HepG2 (cell line): Measurements from ENCODE around the gene TMEM184B. TPM values are rescaled to one million over a fixed set of nuclear protein-coding genes. Genes with fewer than 3 reads are reported as not detected.
A peak's percentile ranks its signal among the peaks of the same experiment; 100 is the strongest.

Experiments
- ATAC-seq: fragments of 200-7000 bp; cut with Tn5 transposase; 3 replicates; pipeline ENCODE4 v1.9.1; 2020; ENCODE audit warnings: mild to moderate bottlenecking, moderate library complexity
- BruUV-seq: library from RNA; stranded (reverse); fragments of 400-500 nt; replicated peaks from 2 replicates; lab custom pipeline; 2021; lab: Mats Ljungman, UMichigan
- CTCF ChIA-PET: fragments of 300-600 bp; formaldehyde crosslinking; extraction: SDS; loops from one replicate; lab custom pipeline; 2021; ENCODE audit warnings: low total read pairs, inconsistent platforms, low intra/inter-chr PET ratio; lab: Yijun Ruan, JAX
- POLR2A ChIA-PET: fragments of 350-600 bp; sonication (Branson Sonifier 250); formaldehyde crosslinking; loops from one replicate; lab custom pipeline; 2020; ENCODE audit warnings: antibody characterized with exemption, inconsistent platforms; lab: Yijun Ruan, JAX
- DNase-seq: peaks from one replicate; pipeline ENCODE4 v3.0.0-alpha.2; 2015; ENCODE audit warnings: low spot score
- FAIRE-seq: peaks from 3 replicates; lab custom pipeline; 2011; peaks lifted over from hg19 to GRCh38; lab: Jason Lieb, UNC
- H2AFZ ChIP-seq: one replicate; pipeline ENCODE4 v1.6.1; 2011; ENCODE audit warnings: low read length, inconsistent platforms
- H3K27ac ChIP-seq: fragments of 300-600 bp; 3 replicates; pipeline ENCODE4 v1.8.0; 2011; ENCODE audit warnings: mixed run types, mild to moderate bottlenecking, mixed read lengths, low read length, inconsistent platforms; ENCODE audit not compliant: insufficient read depth; ENCODE audit errors: extremely low read length
- H3K27me3 ChIP-seq, 2 experiments: fragments of 200-600 bp in 1 of 2; 2 replicates in 1 of 2; 3 replicates in 1 of 2; pipeline versions ENCODE4 v1.6.0 to v1.8.0; 2011; ENCODE audit warnings: low read length in 2 of 2, mild to moderate bottlenecking in 2 of 2, moderate library complexity in 2 of 2, inconsistent platforms in 1 of 2; ENCODE audit not compliant: insufficient read depth in 2 of 2, control insufficient read depth in 1 of 2
- H3K36me3 ChIP-seq, 2 experiments: fragments of 200-600 bp in 1 of 2; replicated peaks in 1 of 2; 2 replicates in 1 of 2; 3 replicates in 1 of 2; pipeline versions ENCODE4 v1.5.1 to v1.8.0; 2011; ENCODE audit warnings: low read length in 2 of 2, inconsistent platforms in 1 of 2; ENCODE audit not compliant: insufficient read depth in 2 of 2, control insufficient read depth in 1 of 2
- H3K4me1 ChIP-seq: 2 replicates; pipeline ENCODE4 v1.5.1; 2012; ENCODE audit warnings: low read length, inconsistent platforms; ENCODE audit not compliant: insufficient read depth
- H3K4me2 ChIP-seq: 2 replicates; pipeline ENCODE4 v1.6.0; 2011; ENCODE audit warnings: low read depth, low read length, inconsistent platforms
- H3K4me3 ChIP-seq, 3 experiments: fragments of 200-600 bp in 1 of 3; sonication (generic), shearing (Covaris generic) in 1 of 3; replicated peaks in 1 of 3; 2 replicates each; pipeline ENCODE4 v1.5.1; 2011 to 2016; ENCODE audit warnings: low read length in 3 of 3, inconsistent platforms in 2 of 3, low read depth in 2 of 3, mild to moderate bottlenecking in 2 of 3, control low read depth in 1 of 3, mixed read lengths in 1 of 3; ENCODE audit not compliant: insufficient read depth in 1 of 3
- H3K79me2 ChIP-seq: one replicate; pipeline ENCODE4 v1.6.1; 2011; ENCODE audit warnings: low read length, inconsistent platforms; ENCODE audit not compliant: insufficient read depth
- H3K9ac ChIP-seq: 2 replicates; pipeline ENCODE4 v1.6.0; 2011; ENCODE audit warnings: mild to moderate bottlenecking, low read depth, low read length, inconsistent platforms; ENCODE audit not compliant: insufficient read depth
- H3K9me3 ChIP-seq: 2 replicates; pipeline ENCODE4 v1.5.1; 2012; ENCODE audit warnings: mild to moderate bottlenecking, low read length
- H4K20me1 ChIP-seq: 2 replicates; pipeline ENCODE4 v1.6.0; 2011; ENCODE audit warnings: inconsistent platforms, mild to moderate bottlenecking, low read length, moderate library complexity; ENCODE audit not compliant: insufficient read depth
- GFI1 ChIP-seq: sonication (generic); formaldehyde crosslinking; IDR thresholded peaks from 2 replicates; pipeline ENCODE4 v1.5.0; 2020; ENCODE audit warnings: missing genetic modification reagents, mild to moderate bottlenecking, borderline replicate concordance
- MAF1 ChIP-seq: sonication (generic); formaldehyde crosslinking; IDR thresholded peaks from 2 replicates; pipeline ENCODE4 v1.5.0; 2020; ENCODE audit warnings: missing genetic modification reagents, borderline replicate concordance
- MXD4 ChIP-seq: IDR thresholded peaks from 2 replicates; pipeline ENCODE4 v1.6.1; 2016; ENCODE audit warnings: mild to moderate bottlenecking, missing biosample characterization, missing genetic modification reagents
- NR0B2 ChIP-seq: sonication (generic); formaldehyde crosslinking; IDR thresholded peaks from 2 replicates; pipeline ENCODE4 v1.4.0; 2020; ENCODE audit warnings: mild to moderate bottlenecking, missing genetic modification reagents
- ZBTB38 ChIP-seq: sonication (generic); formaldehyde crosslinking; IDR thresholded peaks from 2 replicates; pipeline ENCODE4 v1.5.1; 2020; ENCODE audit warnings: mild to moderate bottlenecking, missing genetic modification reagents
- ZNF629 ChIP-seq: sonication (generic); formaldehyde crosslinking; conservative IDR thresholded peaks from 2 replicates; pipeline ENCODE4 v1.5.0; 2020; ENCODE audit warnings: missing genetic modification reagents
- ZNF879 ChIP-seq: sonication (generic); formaldehyde crosslinking; IDR thresholded peaks from 2 replicates; pipeline ENCODE4 v1.8.1; 2023; ENCODE audit warnings: missing genetic modification reagents
- WGBS: methylation state at CpG from one replicate; pipeline ENCODE4 v1.1.6; 2017; ENCODE audit warnings: low lambda C conversion rate; 5-methylcytosine and 5-hydroxymethylcytosine counted together
- in situ Hi-C: cut with HindIII; loops from 2 replicates; pipeline ENCODE4 v1.10.0; 2017; ENCODE audit warnings: low pct_unique_long_range_greater_than_20kb; ENCODE audit not compliant: extremely low pct_ligation_motif_present
- intact Hi-C: fragments of 100-400 bp; cut with micrococcal nuclease; formaldehyde crosslinking; loops from one replicate; pipeline ENCODE4 v1.10.0; 2022; ENCODE audit not compliant: unreplicated experiment
- polyA plus RNA-seq, 8 experiments: library from polyadenylated mRNA; depleted of rRNA in 3 of 8; stranded (reverse) in 7 of 8; unstranded in 1 of 8; fragments of >200 nt; fragmentation: Illumina TruSeq in 4 of 8; extraction: Trizol in 4 of 8; gene quantifications; 2 replicates each; pipeline versions ENCODE4 v1.2.1 to v1.2.3, GENCODE V29; 2011 to 2016; ENCODE audit warnings: low read depth in 4 of 8, missing spikeins in 1 of 8, mixed read lengths in 1 of 8; ENCODE audit not compliant: insufficient read depth in 1 of 8
- total RNA-seq, 5 experiments: library from RNA; depleted of rRNA; stranded (reverse); fragments of >200 nt; fragmentation: Illumina TruSeq; extraction: Trizol; gene quantifications; 2 replicates each; pipeline ENCODE4 v1.2.3, GENCODE V29; 2016; ENCODE audit warnings: low read depth in 1 of 5
- TF ChIP-seq, protein P1 (sequence below): sonication (generic); formaldehyde crosslinking; IDR thresholded peaks from 2 replicates; pipeline ENCODE4 v1.5.1; 2020; ENCODE audit warnings: mild to moderate bottlenecking, missing genetic modification reagents
- TF ChIP-seq, protein P2 (sequence below): sonication (generic); formaldehyde crosslinking; IDR thresholded peaks from 2 replicates; pipeline ENCODE4 v1.5.0; 2020; ENCODE audit warnings: mild to moderate bottlenecking, missing genetic modification reagents

The TMEM184B gene
- total and polyA plus RNA-seq, 2 of the 13 experiments (the other 11 are each of a cell fraction or from before 2014, with no cell fraction given): 15.9 to 16.0 TPM

- POLR2A ChIA-PET: interaction anchor here (0.6 kb wide), 1 partner anchor 105 kb away, joined by 3 read pairs; no protein-coding TSS in a partner anchor
- no peak overlapping the region for H3K4me3 ChIP-seq
- H3K9me3 ChIP-seq: no peaks in the 10 kb centered on the region
- ATAC-seq (no peak), DNase-seq (no peak), FAIRE-seq (no peak)
- peak; percentile 81 for TF ChIP-seq ZNF629 (CRISPR knock-in tag)
- TF ChIP-seq, protein P1, sequence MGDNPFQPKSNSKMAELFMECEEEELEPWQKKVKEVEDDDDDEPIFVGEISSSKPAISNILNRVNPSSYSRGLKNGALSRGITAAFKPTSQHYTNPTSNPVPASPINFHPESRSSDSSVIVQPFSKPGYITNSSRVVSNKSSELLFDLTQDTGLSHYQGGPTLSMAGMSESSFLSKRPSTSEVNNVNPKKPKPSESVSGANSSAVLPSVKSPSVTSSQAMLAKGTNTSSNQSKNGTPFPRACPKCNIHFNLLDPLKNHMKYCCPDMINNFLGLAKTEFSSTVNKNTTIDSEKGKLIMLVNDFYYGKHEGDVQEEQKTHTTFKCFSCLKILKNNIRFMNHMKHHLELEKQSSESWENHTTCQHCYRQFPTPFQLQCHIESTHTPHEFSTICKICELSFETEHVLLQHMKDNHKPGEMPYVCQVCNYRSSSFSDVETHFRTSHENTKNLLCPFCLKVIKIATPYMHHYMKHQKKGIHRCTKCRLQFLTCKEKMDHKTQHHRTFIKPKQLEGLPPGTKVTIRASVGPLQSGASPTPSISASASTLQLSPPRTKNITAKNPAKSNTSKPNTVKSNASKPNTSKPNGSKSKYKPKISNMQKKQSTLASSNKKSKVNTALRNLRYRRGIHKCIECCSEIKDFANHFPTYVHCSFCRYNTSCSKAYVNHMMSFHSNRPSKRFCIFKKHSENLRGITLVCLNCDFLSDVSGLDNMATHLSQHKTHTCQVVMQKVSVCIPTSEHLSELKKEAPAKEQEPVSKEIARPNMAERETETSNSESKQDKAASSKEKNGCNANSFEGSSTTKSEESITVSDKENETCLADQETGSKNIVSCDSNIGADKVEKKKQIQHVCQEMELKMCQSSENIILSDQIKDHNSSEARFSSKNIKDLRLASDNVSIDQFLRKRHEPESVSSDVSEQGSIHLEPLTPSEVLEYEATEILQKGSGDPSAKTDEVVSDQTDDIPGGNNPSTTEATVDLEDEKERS (CRISPR knock-in tag): no peak
- peaks cover 46% of the 10 kb centered on the region for H3K4me1 ChIP-seq
- no peak overlapping the region for H3K27ac ChIP-seq
- CTCF ChIA-PET: no interaction called here
- H3K27me3 ChIP-seq: no peaks in the 10 kb centered on the region
- intact Hi-C loops (no loop called here), in situ Hi-C loops (no loop called here)
- H4K20me1 ChIP-seq: no peaks in the 10 kb centered on the region
- no peaks in the 10 kb centered on the region for H3K79me2 ChIP-seq
- no TSS peak for BruUV-seq
- H3K9ac ChIP-seq: no peak overlapping the region
- H3K4me2 ChIP-seq: no peak overlapping the region
- H3K36me3 ChIP-seq: no peaks in the 10 kb centered on the region
- WGBS: 92% methylated on average over 4 of the region's 4 CpGs
- H2AFZ ChIP-seq: no peak overlapping the region
Measured at GRCh38 chr22:38173641-38173906, 99.2 kb downstream of the TMEM184B start.

DNA sequence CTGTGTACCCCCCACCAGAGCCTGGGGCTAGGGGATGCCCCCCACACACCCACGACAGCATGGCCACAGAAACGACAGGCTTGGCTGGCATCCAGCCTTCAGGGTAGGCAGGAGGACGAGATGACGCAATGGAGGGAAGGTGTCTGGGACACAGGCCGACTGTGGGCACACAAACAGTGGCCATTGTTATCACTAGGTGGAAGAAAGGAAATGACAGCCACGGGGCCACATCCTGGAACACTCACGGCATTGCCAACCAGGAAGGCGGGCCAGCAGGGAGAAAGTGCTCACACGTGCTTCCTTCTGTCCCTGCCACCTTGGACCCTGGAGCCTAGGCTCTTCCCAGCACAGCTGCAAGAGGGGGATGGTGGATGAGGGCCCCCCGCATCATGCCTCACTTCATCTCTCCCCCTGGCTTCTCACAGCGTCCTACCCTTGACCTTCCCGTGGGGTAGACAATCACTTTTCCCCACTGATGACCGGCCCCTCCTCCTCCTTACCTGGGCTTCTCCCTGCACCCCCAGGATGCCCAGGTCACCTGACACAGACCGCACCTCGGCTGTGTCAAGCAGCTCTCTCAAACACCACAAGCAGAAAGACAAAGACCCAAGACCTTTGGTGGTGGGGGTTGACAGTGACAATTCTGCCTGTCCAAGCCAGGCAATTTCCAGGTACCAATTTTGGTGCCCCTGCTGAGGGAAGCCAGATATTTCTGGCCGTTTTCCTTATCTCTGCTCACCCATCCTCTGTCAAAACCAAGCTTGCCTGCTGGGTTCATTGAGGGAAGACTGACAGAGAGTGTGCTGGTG, 99.8 kb downstream of the TMEM184B start:
- DNase-seq: peak; percentile 66
- CTCF ChIA-PET: no interaction called here
- TF ChIP-seq ZNF879 (CRISPR knock-in tag) (no peak), MXD4 (CRISPR knock-in tag) (no peak), NR0B2 (CRISPR knock-in tag) (0 out of 2 replicates have a peak, but pooled peaks have one; percentile 29), ZBTB38 (CRISPR knock-in tag) (peak; percentile 77), MAF1 (no peak), GFI1 (CRISPR knock-in tag) (no peak)
- TF ChIP-seq, protein P2, sequence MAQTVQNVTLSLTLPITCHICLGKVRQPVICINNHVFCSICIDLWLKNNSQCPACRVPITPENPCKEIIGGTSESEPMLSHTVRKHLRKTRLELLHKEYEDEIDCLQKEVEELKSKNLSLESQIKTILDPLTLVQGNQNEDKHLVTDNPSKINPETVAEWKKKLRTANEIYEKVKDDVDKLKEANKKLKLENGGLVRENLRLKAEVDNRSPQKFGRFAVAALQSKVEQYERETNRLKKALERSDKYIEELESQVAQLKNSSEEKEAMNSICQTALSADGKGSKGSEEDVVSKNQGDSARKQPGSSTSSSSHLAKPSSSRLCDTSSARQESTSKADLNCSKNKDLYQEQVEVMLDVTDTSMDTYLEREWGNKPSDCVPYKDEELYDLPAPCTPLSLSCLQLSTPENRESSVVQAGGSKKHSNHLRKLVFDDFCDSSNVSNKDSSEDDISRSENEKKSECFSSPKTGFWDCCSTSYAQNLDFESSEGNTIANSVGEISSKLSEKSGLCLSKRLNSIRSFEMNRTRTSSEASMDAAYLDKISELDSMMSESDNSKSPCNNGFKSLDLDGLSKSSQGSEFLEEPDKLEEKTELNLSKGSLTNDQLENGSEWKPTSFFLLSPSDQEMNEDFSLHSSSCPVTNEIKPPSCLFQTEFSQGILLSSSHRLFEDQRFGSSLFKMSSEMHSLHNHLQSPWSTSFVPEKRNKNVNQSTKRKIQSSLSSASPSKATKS (CRISPR knock-in tag): no peak

More for the DNA sequence above, 99.8 kb downstream of the TMEM184B start:
- WGBS: 38% methylated on average over 14 of the region's 16 CpGs
- Histone ChIP-seq H3K27ac (no peak overlapping the region), H3K4me2 (peak overlapping the region; percentile 28), H4K20me1 (no peaks in the 10 kb centered on the region), H3K4me1 (peaks cover 40% of the 10 kb centered on the region), H3K79me2 (no peaks in the 10 kb centered on the region), H3K9ac (peak overlapping the region; percentile 14; the same call in 1 of the 2 replicates), H3K27me3 (no peaks in the 10 kb centered on the region), H3K9me3 (no peaks in the 10 kb centered on the region), H2AFZ (no peak overlapping the region), H3K36me3 (no peaks in the 10 kb centered on the region; a peak in 1 of 5 replicates), H3K4me3 (no peak overlapping the region)
- in situ Hi-C loops: no loop called here
- peak; percentile 21; the same call in 1 of the 3 replicates for ATAC-seq
- intact Hi-C loops: no loop called here
- no TSS peak for BruUV-seq
- FAIRE-seq: peak; percentile 47
- POLR2A ChIA-PET: interaction anchor here (2.5 kb wide), 1 partner anchor 8 kb away, joined by 7 read pairs; the partner anchor contains the start of gene PLA2G6
